CD4-positive, alpha-beta T cell treated with Interleukin-4 for 4 hours (primary cell): Measurements from ENCODE around the gene SERPINE3.

Source experiments
- DNase-seq: peaks from one replicate; pipeline ENCODE4 v3.0.0-alpha.2; 2020

The SERPINE3 gene

GRCh38 chr13:51339354-51339753 is at the start of gene SERPINE3:
Gene SERPINE3 (plus strand): TSS chr13:51339691. CDS start chr13:51341092, 1,401 bp downstream.
- DNase-seq = no peak

- DNase-seq = no peak
These were observed 48.1 kb upstream of the SERPINE3 start for GRCh38 chr13:51291341-51291740.

- no peak for DNase-seq
These were observed 47.4 kb upstream of the SERPINE3 start for GRCh38 chr13:51292000-51292565.

GRCh38 chr13:51297556-51297955 is 41.9 kb upstream of the SERPINE3 start:
- DNase-seq = no peak

DNA sequence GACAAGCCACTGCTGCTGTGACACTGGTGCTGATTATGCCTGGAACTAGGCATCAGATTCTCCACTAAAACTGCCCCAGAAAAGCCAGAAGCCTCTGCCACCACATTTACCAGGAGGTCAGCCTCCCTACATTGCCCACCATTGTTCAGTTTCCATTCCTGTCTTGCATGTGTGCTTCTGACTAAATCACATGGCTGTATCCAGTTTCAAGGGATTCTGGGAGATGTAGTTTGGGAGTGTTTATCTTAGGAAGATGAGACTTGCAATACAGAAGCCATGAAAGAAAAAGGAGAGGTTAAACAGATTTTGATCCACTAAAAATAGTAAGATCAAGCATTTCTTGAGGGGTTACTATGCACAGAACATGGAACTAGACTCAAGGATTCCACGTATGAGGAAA is 40.7 kb upstream of the SERPINE3 start:
- no peak for DNase-seq

GRCh38 chr13:51303063-51303552 is 36.4 kb upstream of the SERPINE3 start:
- no peak for DNase-seq

- no peak for DNase-seq
These were observed 35.6 kb upstream of the SERPINE3 start for GRCh38 chr13:51303882-51304281.

GRCh38 chr13:51305271-51305967 is 34.1 kb upstream of the SERPINE3 start:
- no peak for DNase-seq

GRCh38 chr13:51308781-51309180 is 30.7 kb upstream of the SERPINE3 start:
- DNase-seq = no peak

- no peak for DNase-seq
These were observed 28.3 kb upstream of the SERPINE3 start for GRCh38 chr13:51311231-51311630.

- DNase-seq = no peak
These were observed 27.5 kb upstream of the SERPINE3 start for GRCh38 chr13:51311957-51312520.

GRCh38 chr13:51313619-51314018 is 25.9 kb upstream of the SERPINE3 start:
- no peak for DNase-seq

DNA sequence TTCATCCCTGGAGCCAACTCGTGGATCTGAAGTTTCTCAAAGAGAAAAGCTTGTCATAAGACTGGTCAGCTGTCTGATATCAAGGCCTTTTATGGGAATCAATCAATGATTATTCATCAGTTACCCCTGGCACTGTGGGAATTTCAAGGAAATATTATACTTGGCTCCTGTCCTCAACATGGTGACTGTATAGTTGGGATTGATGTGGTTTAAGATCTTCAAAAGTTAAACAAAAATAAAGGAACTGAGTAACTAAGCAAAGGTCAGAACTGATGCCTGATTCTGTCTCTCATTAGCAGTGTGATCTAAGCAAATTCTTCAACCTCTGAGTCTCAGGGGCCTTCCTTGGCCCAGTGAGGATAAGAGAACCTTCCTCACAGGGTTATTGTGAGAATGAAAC is 22.2 kb upstream of the SERPINE3 start:
- DNase-seq = no peak

DNA sequence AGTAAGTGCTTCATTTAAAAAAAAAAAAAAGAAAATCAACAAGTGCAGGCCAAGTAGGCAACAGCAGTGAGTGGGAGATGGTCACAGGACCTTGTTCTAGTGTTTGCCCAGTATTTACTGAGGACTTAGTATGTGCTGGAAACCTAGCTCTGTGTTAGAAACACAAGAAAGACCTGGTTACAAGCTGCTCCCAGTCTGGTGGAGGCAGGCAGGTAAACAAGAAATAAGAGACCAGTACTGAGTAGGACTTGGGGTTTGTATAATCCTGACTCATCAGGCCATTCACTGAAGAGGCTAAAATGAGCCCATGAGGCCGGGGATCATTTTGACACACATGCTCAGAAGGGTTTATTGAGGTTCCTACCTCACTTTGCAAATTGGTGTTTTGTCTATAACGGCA is 21.5 kb upstream of the SERPINE3 start:
- DNase-seq = no peak

DNA sequence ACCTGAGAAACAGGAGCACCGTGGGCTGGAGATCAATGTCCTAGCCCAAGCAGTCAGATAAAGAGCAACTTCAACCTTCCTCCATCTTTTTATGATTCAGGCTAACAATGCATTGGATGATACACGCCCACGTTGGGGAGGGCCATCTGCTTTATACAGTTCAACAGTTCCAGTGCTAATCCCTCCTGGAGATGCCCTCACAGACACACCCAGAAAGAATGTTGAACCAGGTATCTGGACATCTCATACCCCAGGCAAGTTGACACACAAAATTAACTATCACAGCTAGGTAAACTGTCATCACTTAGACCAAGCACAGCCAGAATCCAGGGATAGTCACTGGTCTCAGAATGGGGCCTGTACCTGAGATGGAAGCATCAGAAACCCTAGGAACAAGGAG is 20.6 kb upstream of the SERPINE3 start:
- DNase-seq = no peak

DNA sequence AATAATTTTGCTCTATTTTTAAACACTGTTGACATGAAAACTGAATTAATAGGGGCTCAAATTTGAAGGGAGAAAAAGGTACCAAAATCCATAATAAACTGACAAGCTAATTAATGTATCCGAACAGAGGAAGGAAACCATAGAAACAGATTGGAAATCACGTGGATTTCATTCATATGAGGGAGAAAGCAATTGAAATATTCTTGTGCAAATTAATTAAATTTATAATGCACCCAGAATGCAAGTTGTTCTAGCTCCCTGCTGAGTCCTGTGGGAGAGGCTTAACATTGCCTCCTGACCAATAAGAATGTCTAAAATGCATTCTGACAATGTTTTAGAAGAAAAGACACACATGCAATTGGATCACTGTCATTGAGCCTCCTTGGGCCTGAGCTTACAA is 17.7 kb upstream of the SERPINE3 start:
- DNase-seq = no peak

DNA sequence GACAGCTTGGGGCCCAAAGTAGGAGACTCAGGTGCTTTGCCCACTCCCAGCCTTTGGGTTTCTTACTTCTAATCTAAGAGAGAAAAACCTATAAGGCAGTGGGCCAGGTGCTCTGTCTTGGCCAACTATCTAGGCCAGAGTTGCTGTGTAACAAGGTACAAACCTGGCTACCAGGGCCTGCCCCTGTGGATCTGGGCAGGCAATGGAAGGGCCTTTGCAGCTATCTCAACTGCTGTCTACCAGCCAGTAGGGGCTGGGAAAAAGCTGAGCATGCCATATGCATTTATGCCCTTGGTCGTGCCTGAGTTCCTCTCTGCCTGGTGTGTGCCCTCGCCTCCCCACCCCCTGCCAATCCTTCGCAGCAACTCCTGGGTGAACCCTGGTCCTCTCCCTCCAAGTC is 16.7 kb upstream of the SERPINE3 start:
- no peak for DNase-seq

GRCh38 chr13:51323824-51324511 is 15.5 kb upstream of the SERPINE3 start:
- DNase-seq = no peak

- DNase-seq = no peak
These were observed 14.6 kb upstream of the SERPINE3 start for GRCh38 chr13:51324714-51325420.

GRCh38 chr13:51325837-51326236 is 13.7 kb upstream of the SERPINE3 start:
- DNase-seq = no peak

DNA sequence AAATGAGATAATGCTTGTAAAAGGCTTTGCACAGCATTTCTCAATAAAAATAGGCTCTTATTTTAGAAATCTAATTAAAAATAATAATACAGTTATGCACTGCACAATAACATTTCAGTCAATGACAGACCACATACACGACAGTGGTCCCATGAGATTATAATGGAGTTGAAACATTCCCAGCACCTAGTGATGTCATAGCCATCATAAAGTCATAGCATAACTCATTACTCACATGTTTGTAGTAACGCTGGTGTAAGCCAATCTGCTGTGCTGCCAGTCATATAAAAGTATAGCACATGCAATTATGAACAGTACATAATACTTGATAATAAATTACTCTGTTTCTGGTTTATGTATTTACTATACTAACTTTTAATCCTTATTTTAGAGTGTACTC is 12.7 kb upstream of the SERPINE3 start:
- no peak for DNase-seq

GRCh38 chr13:51327961-51328360 is 11.5 kb upstream of the SERPINE3 start:
- DNase-seq = no peak

DNA sequence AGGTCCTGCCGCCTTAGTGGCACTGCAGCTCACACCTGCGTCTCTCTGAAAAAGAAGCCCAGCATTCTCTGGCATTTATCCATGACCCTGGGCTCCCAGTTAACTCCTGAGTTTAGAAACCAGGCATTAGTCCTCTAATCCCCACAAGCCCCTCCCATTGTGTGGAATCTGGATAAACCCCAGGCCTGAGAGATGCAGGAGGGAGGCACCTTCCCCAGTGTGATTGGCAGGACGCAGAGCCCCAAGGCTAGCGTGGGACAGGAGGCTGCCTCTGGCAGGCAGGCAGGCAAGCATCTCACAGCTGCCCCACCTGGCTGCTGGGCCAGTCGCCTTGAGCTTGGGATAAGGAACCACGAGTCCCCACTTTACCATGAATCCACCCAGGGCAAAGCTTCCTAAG is 11.0 kb upstream of the SERPINE3 start:
- DNase-seq = no peak
